ENCODE data around the gene KCNN1. TPM values are rescaled to one million over a fixed set of nuclear protein-coding genes. Genes with fewer than 3 reads are reported as not detected.

The KCNN1 gene
- total RNA-seq, 1 donor from 2014 or later = 0.52 TPM

DNA sequence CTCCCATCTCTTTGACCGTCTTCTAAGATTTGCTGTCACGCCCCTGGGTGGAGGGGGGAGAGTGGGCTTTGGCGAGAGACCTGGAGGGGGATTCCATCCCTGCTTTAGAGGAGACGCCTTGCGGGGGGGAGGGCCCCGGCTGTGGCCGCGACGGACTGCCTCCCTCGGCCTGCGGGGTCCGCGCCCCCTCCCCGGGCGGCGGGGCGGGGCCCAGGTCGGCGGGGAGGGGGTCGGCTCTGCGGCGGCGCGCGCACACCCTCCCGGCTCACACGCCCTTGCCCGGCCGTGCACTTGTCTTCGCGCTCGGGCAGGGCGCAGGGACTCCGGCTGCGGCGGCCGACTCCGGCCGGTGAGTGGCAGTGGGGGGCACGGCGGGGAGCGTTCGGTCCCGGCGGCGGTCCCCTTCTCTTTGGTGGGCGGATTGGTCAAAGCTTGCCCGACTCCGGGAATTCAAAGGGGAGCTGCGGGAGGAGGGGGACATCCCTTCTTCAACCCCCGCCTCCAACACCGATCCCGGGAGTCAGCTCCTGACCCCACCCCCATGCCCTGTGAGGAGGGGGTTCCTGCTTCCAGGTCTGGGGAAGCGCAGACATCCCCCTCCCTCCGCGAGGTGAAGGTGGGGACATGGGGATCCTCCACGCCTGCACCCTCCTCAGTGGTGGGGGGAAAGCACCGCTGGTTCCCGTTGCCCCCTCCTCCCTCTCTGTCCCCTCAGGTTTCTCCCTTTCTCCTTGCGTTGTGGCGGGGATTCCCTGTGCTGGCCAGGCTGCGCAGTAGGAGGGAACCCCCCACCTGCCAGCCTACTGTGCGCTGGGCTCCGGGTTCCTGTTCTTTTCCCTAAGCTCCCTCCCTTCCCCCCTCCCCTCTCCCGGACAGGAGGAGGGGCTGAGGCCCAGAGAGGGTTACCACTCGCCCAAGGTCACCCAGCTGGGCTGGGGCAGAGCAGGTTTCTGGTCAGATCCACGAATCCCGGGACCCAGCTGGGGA is 14.6 kb upstream of the KCNN1 start:
- H3K4me1 ChIP-seq (ENCODE audit: control insufficient read depth in 3 of 3, insufficient read depth in 3 of 3, low read length in 3 of 3) = peaks cover 15 to 39% (median 33%) of the 10 kb centered on the region in 3 donors

DNA sequence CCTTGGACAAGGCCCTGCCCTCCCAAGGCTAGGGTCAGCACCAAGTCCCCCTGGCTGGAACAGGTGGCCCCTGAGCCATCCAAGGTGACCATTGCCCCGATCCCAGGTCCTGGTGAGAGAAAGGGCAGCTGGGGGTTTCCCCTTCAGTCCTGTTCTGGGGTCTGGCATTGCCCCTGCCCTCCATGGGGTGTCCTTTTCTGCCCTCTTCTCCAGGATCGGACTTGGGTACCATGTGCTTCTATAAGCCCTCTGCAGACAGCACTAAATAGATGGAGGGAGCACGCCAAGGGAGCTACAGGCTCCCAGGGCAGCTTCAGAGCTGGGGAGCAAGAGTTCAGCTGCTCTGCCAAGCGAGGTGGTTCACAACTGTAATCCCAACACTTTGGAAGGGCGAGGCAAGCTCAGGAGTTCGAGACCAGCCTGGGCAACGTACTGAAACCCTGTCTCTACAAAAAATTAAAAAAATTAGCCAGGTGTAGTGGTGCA is 13.5 kb upstream of the KCNN1 start:
- Histone ChIP-seq H3K27ac (ENCODE audit: low read depth, low read length) (no peak overlapping the region), H3K27me3 (ENCODE audit: control insufficient read depth in 3 of 3, insufficient read depth in 3 of 3, low read length in 3 of 3) (peaks cover 74 to 80% (median 79%) of the 10 kb centered on the region in 3 donors), H3K9ac (ENCODE audit: low read depth in 1 of 3, low read length in 3 of 3) (peak overlapping the region in 1 of 3 donors; percentile 8), H3K4me1 (ENCODE audit: control insufficient read depth in 3 of 3, insufficient read depth in 3 of 3, low read length in 3 of 3) (peaks cover 14 to 37% (median 31%) of the 10 kb centered on the region in 3 donors), H3K36me3 (ENCODE audit: control insufficient read depth in 3 of 3, insufficient read depth in 3 of 3, low read length in 3 of 3) (no peaks in the 10 kb centered on the region), H3K9me3 (ENCODE audit: control insufficient read depth in 3 of 3, low read length in 3 of 3) (no peaks in the 10 kb centered on the region), H3K4me3 (ENCODE audit: low read length in 3 of 3) (no peak overlapping the region)

More for the DNA sequence above, 14.6 kb upstream of the KCNN1 start:
- no peaks in the 10 kb centered on the region for H3K36me3 ChIP-seq (ENCODE audit: control insufficient read depth in 3 of 3, insufficient read depth in 3 of 3, low read length in 3 of 3)
- H3K9ac ChIP-seq (ENCODE audit: low read depth in 1 of 3, low read length in 3 of 3) = peak overlapping the region in 1 of 3 donors; percentile 33
- H3K27me3 ChIP-seq (ENCODE audit: control insufficient read depth in 3 of 3, insufficient read depth in 3 of 3, low read length in 3 of 3) = peaks cover 64 to 72% (median 71%) of the 10 kb centered on the region in 3 donors
- H3K27ac ChIP-seq (ENCODE audit: low read depth, low read length) = no peak overlapping the region
- H3K9me3 ChIP-seq (ENCODE audit: control insufficient read depth in 3 of 3, low read length in 3 of 3) = no peaks in the 10 kb centered on the region
- H3K4me3 ChIP-seq (ENCODE audit: low read length in 3 of 3) = no peak overlapping the region

DNA sequence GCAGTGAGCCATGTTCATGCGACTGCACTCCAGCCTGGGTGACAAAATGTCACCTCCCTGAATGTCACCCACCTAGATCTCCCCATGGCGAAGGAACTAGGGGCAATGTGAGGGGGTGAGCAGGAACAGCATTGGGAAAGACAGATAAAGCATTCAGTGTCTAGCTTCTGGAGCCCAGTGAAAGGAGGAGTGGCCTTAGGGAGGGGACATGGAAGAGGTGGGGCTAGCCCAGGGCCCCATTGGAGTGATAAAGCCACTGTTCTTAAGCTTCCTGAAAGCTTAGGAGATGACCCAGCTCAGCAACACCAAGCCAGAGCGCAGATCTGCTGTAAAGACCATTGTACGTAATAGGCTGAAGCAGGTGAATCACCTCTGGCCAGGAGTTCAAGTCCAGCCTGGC is 13.0 kb upstream of the KCNN1 start:
- H3K27ac ChIP-seq (ENCODE audit: low read depth, low read length) = no peak overlapping the region
- no peak overlapping the region for H3K9ac ChIP-seq (ENCODE audit: low read depth in 1 of 3, low read length in 3 of 3)
- no peak overlapping the region for H3K4me3 ChIP-seq (ENCODE audit: low read length in 3 of 3)
- peaks cover 14 to 37% (median 27%) of the 10 kb centered on the region in 3 donors for H3K4me1 ChIP-seq (ENCODE audit: control insufficient read depth in 3 of 3, insufficient read depth in 3 of 3, low read length in 3 of 3)
- peaks cover 74 to 79% (median 78%) of the 10 kb centered on the region in 3 donors for H3K27me3 ChIP-seq (ENCODE audit: control insufficient read depth in 3 of 3, insufficient read depth in 3 of 3, low read length in 3 of 3)
- H3K36me3 ChIP-seq (ENCODE audit: control insufficient read depth in 3 of 3, insufficient read depth in 3 of 3, low read length in 3 of 3) = no peaks in the 10 kb centered on the region
- no peaks in the 10 kb centered on the region for H3K9me3 ChIP-seq (ENCODE audit: control insufficient read depth in 3 of 3, low read length in 3 of 3)

DNA sequence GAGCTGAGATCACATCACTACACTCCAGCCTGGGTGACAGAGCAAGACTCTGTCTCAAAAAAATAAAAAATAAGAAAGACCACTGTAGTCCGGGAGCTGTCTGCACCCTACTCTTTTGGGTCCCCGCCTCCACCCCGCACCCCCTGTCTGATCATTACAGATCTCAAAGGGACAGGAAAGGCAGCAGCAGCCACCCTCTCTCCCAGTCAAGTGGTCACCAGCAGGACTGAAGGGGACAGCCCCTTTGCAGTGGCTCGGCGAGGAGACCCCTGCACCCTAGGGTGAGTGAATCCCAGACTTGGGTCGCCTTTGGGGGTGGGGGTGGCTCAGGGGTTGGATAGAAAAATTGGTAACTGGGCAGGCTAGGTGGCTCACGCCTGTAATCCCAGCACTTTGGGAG is 12.5 kb upstream of the KCNN1 start:
- Histone ChIP-seq H3K4me3 (ENCODE audit: low read length in 3 of 3) (no peak overlapping the region), H3K27ac (ENCODE audit: low read depth, low read length) (no peak overlapping the region), H3K9me3 (ENCODE audit: control insufficient read depth in 3 of 3, low read length in 3 of 3) (no peaks in the 10 kb centered on the region), H3K27me3 (ENCODE audit: control insufficient read depth in 3 of 3, insufficient read depth in 3 of 3, low read length in 3 of 3) (peaks cover 69 to 74% (median 73%) of the 10 kb centered on the region in 3 donors), H3K4me1 (ENCODE audit: control insufficient read depth in 3 of 3, insufficient read depth in 3 of 3, low read length in 3 of 3) (peaks cover 14 to 33% (median 25%) of the 10 kb centered on the region in 3 donors), H3K36me3 (ENCODE audit: control insufficient read depth in 3 of 3, insufficient read depth in 3 of 3, low read length in 3 of 3) (no peaks in the 10 kb centered on the region), H3K9ac (ENCODE audit: low read depth in 1 of 3, low read length in 3 of 3) (no peak overlapping the region)

DNA sequence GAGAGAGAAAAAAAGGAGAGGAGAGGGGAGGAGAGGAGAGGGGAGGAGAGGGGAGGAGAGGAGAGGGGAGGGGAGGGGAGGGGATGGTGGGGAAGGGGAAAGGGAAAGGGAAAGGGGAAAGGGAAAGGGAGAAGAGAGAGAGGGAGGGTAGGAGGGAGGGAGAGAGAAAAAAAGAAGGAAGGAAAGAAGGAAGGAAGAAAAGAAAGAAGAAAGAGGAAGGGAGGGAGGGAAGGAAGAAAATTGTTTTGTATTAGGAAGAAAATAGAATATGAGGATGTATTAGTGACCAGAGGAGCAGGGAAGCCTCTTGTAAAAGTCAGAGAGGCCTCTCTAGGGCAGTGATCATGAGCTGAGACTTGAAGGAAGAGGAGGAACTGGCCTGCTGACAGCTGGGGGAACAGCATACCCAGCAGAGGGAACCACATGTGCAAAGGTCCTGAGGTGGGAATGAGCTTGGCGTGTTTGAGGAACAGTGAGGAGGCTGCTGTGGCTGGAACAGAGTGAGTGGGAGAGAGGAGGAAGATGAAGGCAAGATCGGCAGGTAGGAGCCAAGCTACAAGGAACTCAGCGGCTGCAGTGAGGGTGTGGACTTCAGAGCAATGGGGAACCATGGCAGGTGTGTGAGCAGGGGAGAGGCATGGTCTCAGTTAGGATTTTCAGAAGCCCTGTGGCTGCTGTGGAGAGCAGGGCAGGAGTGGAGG is 9.6 kb upstream of the KCNN1 start:
- Histone ChIP-seq H3K9me3 (ENCODE audit: control insufficient read depth in 3 of 3, low read length in 3 of 3) (no peaks in the 10 kb centered on the region), H3K9ac (ENCODE audit: low read depth in 1 of 3, low read length in 3 of 3) (no peak overlapping the region), H3K4me3 (ENCODE audit: low read length in 3 of 3) (no peak overlapping the region), H3K27ac (ENCODE audit: low read depth, low read length) (no peak overlapping the region), H3K36me3 (ENCODE audit: control insufficient read depth in 3 of 3, insufficient read depth in 3 of 3, low read length in 3 of 3) (no peaks in the 10 kb centered on the region), H3K27me3 (ENCODE audit: control insufficient read depth in 3 of 3, insufficient read depth in 3 of 3, low read length in 3 of 3) (peaks cover 45 to 57% (median 49%) of the 10 kb centered on the region in 3 donors), H3K4me1 (ENCODE audit: control insufficient read depth in 3 of 3, insufficient read depth in 3 of 3, low read length in 3 of 3) (peaks cover 4 to 6% (median 4%) of the 10 kb centered on the region in 3 donors)

DNA sequence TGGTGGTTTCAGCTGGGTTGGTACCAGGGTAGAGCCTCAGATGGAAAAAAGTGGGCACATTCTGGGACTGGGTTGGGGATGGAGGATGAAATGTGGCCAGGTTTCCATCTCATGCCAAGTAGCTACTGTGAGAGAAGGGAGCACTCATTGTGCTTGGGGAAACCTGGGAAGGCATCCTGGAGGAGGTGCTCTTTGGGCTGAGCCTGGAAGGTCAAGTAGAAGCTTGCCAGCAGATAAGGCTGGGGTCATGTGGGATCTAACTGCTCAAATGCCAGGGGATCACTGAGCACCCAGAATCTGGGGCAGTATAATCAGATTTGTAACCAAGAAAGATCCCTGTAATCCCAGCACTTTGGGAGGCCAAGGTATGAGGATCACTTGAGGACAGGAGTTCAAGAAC is 9.0 kb upstream of the KCNN1 start:
- H3K4me3 ChIP-seq (ENCODE audit: low read length in 3 of 3) = no peak overlapping the region
- peaks cover 0 to under 1% (median 0%) of the 10 kb centered on the region in 3 donors for H3K4me1 ChIP-seq (ENCODE audit: control insufficient read depth in 3 of 3, insufficient read depth in 3 of 3, low read length in 3 of 3)
- no peaks in the 10 kb centered on the region for H3K9me3 ChIP-seq (ENCODE audit: control insufficient read depth in 3 of 3, low read length in 3 of 3)
- no peaks in the 10 kb centered on the region for H3K36me3 ChIP-seq (ENCODE audit: control insufficient read depth in 3 of 3, insufficient read depth in 3 of 3, low read length in 3 of 3)
- H3K9ac ChIP-seq (ENCODE audit: low read depth in 1 of 3, low read length in 3 of 3) = no peak overlapping the region
- no peak overlapping the region for H3K27ac ChIP-seq (ENCODE audit: low read depth, low read length)
- peaks cover 39 to 53% (median 45%) of the 10 kb centered on the region in 3 donors for H3K27me3 ChIP-seq (ENCODE audit: control insufficient read depth in 3 of 3, insufficient read depth in 3 of 3, low read length in 3 of 3)

DNA sequence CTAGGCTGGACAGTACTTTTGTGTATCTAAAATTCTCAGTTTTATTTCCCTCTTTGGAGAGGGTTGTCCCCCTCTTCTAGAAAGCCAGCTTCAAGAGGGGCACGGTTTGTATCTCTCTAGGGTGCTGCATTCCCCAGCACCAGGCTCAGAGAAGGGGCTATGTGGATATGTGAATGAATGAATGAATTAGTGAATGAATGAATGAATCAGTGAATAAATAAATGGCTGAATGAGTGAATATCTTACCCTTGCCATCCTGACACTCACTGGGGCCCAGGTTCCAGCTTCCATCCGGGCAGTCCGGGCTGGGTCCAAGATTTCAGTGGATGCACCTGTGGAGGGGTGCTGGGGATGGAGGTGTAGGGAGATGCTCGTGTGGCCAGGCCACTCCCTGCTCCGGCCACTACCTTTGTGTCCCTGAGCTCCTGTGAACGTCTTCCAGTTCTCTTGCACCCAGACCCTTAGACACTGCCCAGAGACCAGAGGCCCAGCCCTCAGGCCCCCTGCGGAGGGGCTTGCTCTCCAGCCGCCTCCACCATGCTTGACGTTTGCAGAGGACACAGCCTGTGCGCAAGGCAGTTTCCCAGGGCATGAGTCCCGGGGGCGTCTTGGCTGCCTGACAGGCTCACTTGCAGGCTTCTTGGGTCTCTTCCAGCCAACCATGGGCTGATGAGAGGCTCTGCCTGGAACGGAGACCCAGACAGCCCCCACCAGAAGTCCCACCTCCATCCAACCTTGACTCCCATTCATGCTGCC is 2.8 kb upstream of the KCNN1 start:
- Histone ChIP-seq H3K9ac (ENCODE audit: low read depth in 1 of 3, low read length in 3 of 3) (no peak overlapping the region), H3K4me3 (ENCODE audit: low read length in 3 of 3) (no peak overlapping the region), H3K27me3 (ENCODE audit: control insufficient read depth in 3 of 3, insufficient read depth in 3 of 3, low read length in 3 of 3) (peaks cover 28 to 55% (median 52%) of the 10 kb centered on the region in 3 donors)

DNA sequence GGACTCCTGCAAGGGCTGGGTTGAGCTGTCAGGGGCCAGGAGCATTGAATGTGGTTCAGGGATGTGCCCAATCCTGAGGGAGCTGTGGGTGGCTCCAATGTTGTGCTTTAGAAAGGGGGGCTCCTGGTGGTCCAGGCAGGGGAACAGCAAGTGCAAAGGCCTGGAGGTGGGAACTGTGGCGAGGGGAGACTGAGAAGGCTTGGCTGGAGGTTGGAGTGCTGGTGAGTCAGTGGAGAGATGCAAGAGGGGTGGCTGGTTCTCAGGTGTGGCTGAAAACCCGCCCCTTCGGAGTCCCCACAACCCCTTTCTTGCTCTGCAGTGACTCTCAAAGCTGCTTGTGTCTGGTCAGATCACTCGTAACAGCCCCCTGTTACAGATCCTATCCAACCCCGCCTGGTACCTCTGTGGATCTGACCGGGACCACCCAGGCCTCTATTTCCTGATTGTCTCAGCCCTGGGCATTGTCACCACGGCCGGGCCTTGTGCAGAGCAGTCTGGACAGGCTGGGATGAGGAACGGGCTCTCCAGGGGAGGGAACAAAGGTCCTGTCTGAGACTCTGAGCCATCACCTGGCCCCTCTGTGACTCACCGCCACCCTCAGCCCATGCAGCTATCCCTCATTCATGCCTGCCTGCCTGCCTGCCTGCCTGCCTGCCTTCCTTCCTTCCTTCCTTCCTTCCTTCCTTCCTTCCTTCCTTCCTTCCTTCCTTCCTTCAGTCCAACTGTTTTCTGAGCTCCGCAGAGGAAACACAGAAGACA is 1.4 kb upstream of the KCNN1 start:
- no peaks in the 10 kb centered on the region for H3K36me3 ChIP-seq (ENCODE audit: control insufficient read depth in 3 of 3, insufficient read depth in 3 of 3, low read length in 3 of 3)
- no peak overlapping the region for H3K9ac ChIP-seq (ENCODE audit: low read depth in 1 of 3, low read length in 3 of 3)
- no peaks in the 10 kb centered on the region for H3K9me3 ChIP-seq (ENCODE audit: control insufficient read depth in 3 of 3, low read length in 3 of 3)
- H3K27ac ChIP-seq (ENCODE audit: low read depth, low read length) = no peak overlapping the region
- peaks cover 0 to 2% (median 0%) of the 10 kb centered on the region in 3 donors for H3K4me1 ChIP-seq (ENCODE audit: control insufficient read depth in 3 of 3, insufficient read depth in 3 of 3, low read length in 3 of 3)
- no peak overlapping the region for H3K4me3 ChIP-seq (ENCODE audit: low read length in 3 of 3)
- peaks cover 28 to 57% (median 53%) of the 10 kb centered on the region in 3 donors for H3K27me3 ChIP-seq (ENCODE audit: control insufficient read depth in 3 of 3, insufficient read depth in 3 of 3, low read length in 3 of 3)

More for the DNA sequence above, 2.8 kb upstream of the KCNN1 start:
- Histone ChIP-seq H3K9me3 (ENCODE audit: control insufficient read depth in 3 of 3, low read length in 3 of 3) (no peaks in the 10 kb centered on the region), H3K4me1 (ENCODE audit: control insufficient read depth in 3 of 3, insufficient read depth in 3 of 3, low read length in 3 of 3) (peaks cover 0 to 2% (median 0%) of the 10 kb centered on the region in 3 donors), H3K36me3 (ENCODE audit: control insufficient read depth in 3 of 3, insufficient read depth in 3 of 3, low read length in 3 of 3) (no peaks in the 10 kb centered on the region), H3K27ac (ENCODE audit: low read depth, low read length) (no peak overlapping the region)

DNA sequence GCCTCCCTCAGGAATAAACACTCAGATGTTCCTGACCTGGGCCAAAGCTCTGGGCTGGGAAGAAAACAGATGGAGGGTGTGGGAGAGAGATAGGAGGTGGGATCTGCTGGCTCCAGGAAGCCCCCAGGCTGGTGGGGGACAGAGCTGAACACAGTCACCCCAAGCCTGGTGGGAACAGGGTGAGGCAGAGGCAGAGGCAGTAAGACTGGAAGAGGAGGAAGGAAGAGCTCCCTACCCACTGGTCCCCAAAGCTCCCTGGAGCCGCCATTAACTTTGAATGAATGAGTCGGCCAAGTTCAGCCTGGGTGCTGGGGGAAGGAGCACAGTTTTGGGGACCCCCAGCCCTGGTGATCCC is 801 bp upstream of the KCNN1 start:
- Histone ChIP-seq H3K27me3 (ENCODE audit: control insufficient read depth in 3 of 3, insufficient read depth in 3 of 3, low read length in 3 of 3) (peaks cover 28 to 55% (median 53%) of the 10 kb centered on the region in 3 donors), H3K4me1 (ENCODE audit: control insufficient read depth in 3 of 3, insufficient read depth in 3 of 3, low read length in 3 of 3) (peaks cover 0 to 2% (median 0%) of the 10 kb centered on the region in 3 donors)

More for the DNA sequence above, 801 bp upstream of the KCNN1 start:
- no peak overlapping the region for H3K9ac ChIP-seq (ENCODE audit: low read depth in 1 of 3, low read length in 3 of 3)
- no peaks in the 10 kb centered on the region for H3K9me3 ChIP-seq (ENCODE audit: control insufficient read depth in 3 of 3, low read length in 3 of 3)
- no peak overlapping the region for H3K4me3 ChIP-seq (ENCODE audit: low read length in 3 of 3)
- no peaks in the 10 kb centered on the region for H3K36me3 ChIP-seq (ENCODE audit: control insufficient read depth in 3 of 3, insufficient read depth in 3 of 3, low read length in 3 of 3)
- H3K27ac ChIP-seq (ENCODE audit: low read depth, low read length) = no peak overlapping the region
